Activated CD8-positive, alpha-beta T cell treated with anti-CD3 and anti-CD28 coated beads for 36 hours (primary cell): ENCODE results near the gene TNFRSF19. TPM values are rescaled to one million over a fixed set of nuclear protein-coding genes. Genes with fewer than 3 reads are reported as not detected.

ENCODE experiments used
- ATAC-seq: fragments of 200-7000 bp; cut with Tn5 transposase; one replicate; pipeline ENCODE4 v1.10.0; 2021; ENCODE audit warnings: mild to moderate bottlenecking, moderate library complexity
- CTCF ChIA-PET: fragments of 350-600 bp; sonication (Branson Sonifier 250); formaldehyde crosslinking; loops from one replicate; lab custom pipeline; 2021; ENCODE audit warnings: antibody characterized with exemption; lab: Charles Lee
- POLR2A ChIA-PET: fragments of 350-600 bp; sonication (Branson Sonifier 250); formaldehyde crosslinking; loops from one replicate; lab custom pipeline; 2021; ENCODE audit warnings: antibody characterized with exemption; lab: Charles Lee
- DNase-seq: peaks from one replicate; pipeline ENCODE4 v3.0.0-alpha.2; 2020
- H3K27ac Mint-ChIP-seq: one replicate; pipeline ENCODE4 v1.8.0; 2021; ENCODE audit warnings: mild to moderate bottlenecking, mixed read lengths
- H3K27me3 Mint-ChIP-seq: one replicate; pipeline ENCODE4 v1.8.0; 2021; ENCODE audit warnings: mixed read lengths
- H3K36me3 Mint-ChIP-seq: one replicate; pipeline ENCODE4 v1.8.0; 2021; ENCODE audit warnings: low read depth, mixed read lengths
- H3K4me1 Mint-ChIP-seq: one replicate; pipeline ENCODE4 v1.8.0; 2021; ENCODE audit warnings: low read depth, mixed read lengths
- H3K4me3 Mint-ChIP-seq: one replicate; pipeline ENCODE4 v1.8.0; 2021; ENCODE audit warnings: mild to moderate bottlenecking, moderate library complexity, mixed read lengths
- H3K9me3 Mint-ChIP-seq: one replicate; pipeline ENCODE4 v1.8.0; 2021; ENCODE audit warnings: mixed read lengths
- intact Hi-C: fragments of 100-400 bp; cut with micrococcal nuclease; formaldehyde crosslinking; loops from one replicate; pipeline ENCODE4 v1.10.0; 2022
- total RNA-seq, 2 experiments: library from RNA; stranded (reverse); gene quantifications; one replicate each; pipeline ENCODE4 v1.2.3, GENCODE V29; 2021
- TF ChIP-seq, protein P1 (sequence below): fragments of 200-600 bp; IDR thresholded peaks from one replicate; pipeline ENCODE4 v1.8.0; 2022; ENCODE audit warnings: antibody characterized with exemption, mild to moderate bottlenecking

TNFRSF19 gene
- total RNA-seq, 2 experiments from 2014 or later, result not detected

- Mint-ChIP-seq H3K4me1 (no peaks in the 10 kb centered on the region), H3K27ac (no peak overlapping the region), H3K36me3 (no peaks in the 10 kb centered on the region), H3K9me3 (no peaks in the 10 kb centered on the region), H3K4me3 (no peak overlapping the region), H3K27me3 (no peaks in the 10 kb centered on the region)
- CTCF ChIA-PET, result no interaction called here
- no peak for DNase-seq
- POLR2A ChIA-PET, result no interaction called here
- intact Hi-C loops, result no loop called here
- TF ChIP-seq, protein P1, sequence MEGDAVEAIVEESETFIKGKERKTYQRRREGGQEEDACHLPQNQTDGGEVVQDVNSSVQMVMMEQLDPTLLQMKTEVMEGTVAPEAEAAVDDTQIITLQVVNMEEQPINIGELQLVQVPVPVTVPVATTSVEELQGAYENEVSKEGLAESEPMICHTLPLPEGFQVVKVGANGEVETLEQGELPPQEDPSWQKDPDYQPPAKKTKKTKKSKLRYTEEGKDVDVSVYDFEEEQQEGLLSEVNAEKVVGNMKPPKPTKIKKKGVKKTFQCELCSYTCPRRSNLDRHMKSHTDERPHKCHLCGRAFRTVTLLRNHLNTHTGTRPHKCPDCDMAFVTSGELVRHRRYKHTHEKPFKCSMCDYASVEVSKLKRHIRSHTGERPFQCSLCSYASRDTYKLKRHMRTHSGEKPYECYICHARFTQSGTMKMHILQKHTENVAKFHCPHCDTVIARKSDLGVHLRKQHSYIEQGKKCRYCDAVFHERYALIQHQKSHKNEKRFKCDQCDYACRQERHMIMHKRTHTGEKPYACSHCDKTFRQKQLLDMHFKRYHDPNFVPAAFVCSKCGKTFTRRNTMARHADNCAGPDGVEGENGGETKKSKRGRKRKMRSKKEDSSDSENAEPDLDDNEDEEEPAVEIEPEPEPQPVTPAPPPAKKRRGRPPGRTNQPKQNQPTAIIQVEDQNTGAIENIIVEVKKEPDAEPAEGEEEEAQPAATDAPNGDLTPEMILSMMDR, result no peak
- no peak for ATAC-seq
These were observed 135.4 kb downstream of the TNFRSF19 start for GRCh38 chr13:23705583-23705982.

GRCh38 chr13:23707674-23708073, 137.5 kb downstream of the TNFRSF19 start:
- no peaks in the 10 kb centered on the region for H3K27me3 Mint-ChIP-seq
- ChIA-PET POLR2A (no interaction called here), CTCF (interaction anchor here (1.1 to 1.2 kb wide), 2 partner anchors 10 to 240 kb away, joined by 3 read pairs; no protein-coding TSS in a partner anchor)
- ATAC-seq (no peak), DNase-seq (peak; percentile 20)
- no peak overlapping the region for H3K4me3 Mint-ChIP-seq
- TF ChIP-seq, protein P1, result no peak
- intact Hi-C loops, result no loop called here
- H3K4me1 Mint-ChIP-seq, result no peaks in the 10 kb centered on the region
- H3K9me3 Mint-ChIP-seq, result no peaks in the 10 kb centered on the region
- no peak overlapping the region for H3K27ac Mint-ChIP-seq
- no peaks in the 10 kb centered on the region for H3K36me3 Mint-ChIP-seq

DNA sequence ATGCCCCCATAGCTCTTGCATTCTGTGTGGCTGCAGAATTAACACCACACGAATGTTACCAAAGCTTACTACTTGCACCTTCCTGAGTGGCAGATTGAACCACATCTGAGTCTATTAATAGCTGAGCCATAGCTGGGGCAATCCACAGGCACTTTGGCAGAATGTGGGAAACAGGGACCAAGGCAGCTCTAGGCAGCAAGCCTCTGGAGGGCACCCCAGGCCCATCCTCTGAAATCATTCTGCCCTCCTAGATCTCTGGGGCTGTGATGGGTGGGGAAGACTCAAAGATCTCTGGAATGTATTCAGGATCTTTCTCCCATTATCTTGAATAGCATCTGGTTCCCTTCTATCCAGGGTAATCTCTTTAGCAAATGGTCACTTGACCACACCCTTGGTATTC, 139.3 kb downstream of the TNFRSF19 start:
- ATAC-seq (no peak), DNase-seq (no peak)
- no peaks in the 10 kb centered on the region for H3K9me3 Mint-ChIP-seq
- H3K27me3 Mint-ChIP-seq, result peaks cover under 1% of the 10 kb centered on the region
- TF ChIP-seq, protein P1, result no peak
- intact Hi-C loops, result no loop called here
- H3K27ac Mint-ChIP-seq, result no peak overlapping the region
- H3K4me1 Mint-ChIP-seq, result no peaks in the 10 kb centered on the region
- H3K36me3 Mint-ChIP-seq, result no peaks in the 10 kb centered on the region
- CTCF ChIA-PET, result interaction anchor here (1.3 kb wide), 1 partner anchor 43 kb away, joined by 3 read pairs; no protein-coding TSS in a partner anchor
- POLR2A ChIA-PET, result no interaction called here
- no peak overlapping the region for H3K4me3 Mint-ChIP-seq

- H3K27me3 Mint-ChIP-seq, result peaks cover 2% of the 10 kb centered on the region
- H3K4me1 Mint-ChIP-seq, result no peaks in the 10 kb centered on the region
- no peak overlapping the region for H3K27ac Mint-ChIP-seq
- DNase-seq, result no peak
- intact Hi-C loops, result no loop called here
- TF ChIP-seq, protein P1, result no peak
- H3K4me3 Mint-ChIP-seq, result no peak overlapping the region
- H3K36me3 Mint-ChIP-seq, result no peaks in the 10 kb centered on the region
- ChIA-PET CTCF (no interaction called here), POLR2A (no interaction called here)
- ATAC-seq, result no peak
- no peaks in the 10 kb centered on the region for H3K9me3 Mint-ChIP-seq
These were observed 140.2 kb downstream of the TNFRSF19 start for GRCh38 chr13:23710366-23710765.

DNA sequence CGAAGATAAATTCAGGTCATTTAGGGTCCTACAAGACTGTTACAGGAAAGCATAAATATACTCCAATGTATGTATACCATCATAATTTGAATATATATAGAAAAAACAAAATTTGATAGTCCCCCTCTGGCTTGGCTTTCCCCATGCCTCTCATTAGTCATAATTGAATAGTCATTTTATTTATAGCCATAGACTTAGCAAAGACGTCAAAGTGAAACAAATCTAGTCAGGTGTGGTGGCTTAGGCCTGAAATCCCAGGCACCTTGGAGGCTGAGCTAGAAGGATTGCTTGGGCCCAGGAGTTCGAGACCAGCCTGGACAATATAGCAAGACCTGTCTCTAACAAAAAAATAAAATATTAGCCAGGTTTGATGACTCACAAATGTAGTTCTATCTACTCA, 141.1 kb downstream of the TNFRSF19 start:
- peaks cover 2% of the 10 kb centered on the region for H3K27me3 Mint-ChIP-seq
- no peaks in the 10 kb centered on the region for H3K9me3 Mint-ChIP-seq
- ChIA-PET POLR2A (no interaction called here), CTCF (no interaction called here)
- DNase-seq, result no peak
- H3K4me1 Mint-ChIP-seq, result no peaks in the 10 kb centered on the region
- H3K36me3 Mint-ChIP-seq, result no peaks in the 10 kb centered on the region
- TF ChIP-seq, protein P1, result no peak
- no peak overlapping the region for H3K27ac Mint-ChIP-seq
- intact Hi-C loops, result no loop called here
- H3K4me3 Mint-ChIP-seq, result no peak overlapping the region
- ATAC-seq, result no peak
